RKO (cell line): ENCODE results near the gene SETDB1.

ENCODE experiments used
- DNase-seq: peaks from one replicate; pipeline ENCODE4 v3.0.0-alpha.2; 2016; ENCODE audit warnings: low spot score

Gene SETDB1

GRCh38 chr1:150931773-150932172, 5.6 kb downstream of the SETDB1 start:
- peak; percentile 42 for DNase-seq

GRCh38 chr1:150944856-150945255, 18.7 kb downstream of the SETDB1 start:
- DNase-seq = no peak

DNA sequence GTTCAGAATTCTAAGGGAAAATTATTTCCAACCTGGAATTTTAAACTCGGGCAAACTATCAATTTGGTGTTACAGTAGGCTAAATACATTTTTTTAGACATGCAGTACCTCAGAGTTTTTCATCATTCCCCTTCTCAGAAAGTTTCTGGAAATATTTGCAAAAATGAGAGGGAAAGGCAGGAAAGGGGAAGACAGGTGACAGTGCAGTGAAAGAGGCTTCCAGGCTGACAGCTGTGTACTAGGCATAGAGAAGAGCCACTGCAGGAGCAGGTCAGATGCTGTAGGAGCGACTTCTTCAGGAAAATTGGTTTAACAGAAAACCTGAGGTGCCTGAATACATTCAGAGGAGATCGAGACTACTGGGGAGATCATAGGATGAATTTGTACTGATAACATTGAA, 28.5 kb downstream of the SETDB1 start:
- no peak for DNase-seq

GRCh38 chr1:150955280-150955679, 29.1 kb downstream of the SETDB1 start:
- no peak for DNase-seq

- no peak for DNase-seq
Measured at GRCh38 chr1:150957666-150958065, 31.5 kb downstream of the SETDB1 start.

GRCh38 chr1:150960646-150961045, 34.5 kb downstream of the SETDB1 start:
- DNase-seq = no peak

- no peak for DNase-seq
Measured at GRCh38 chr1:150961756-150962155, 35.6 kb downstream of the SETDB1 start.

GRCh38 chr1:150963321-150964163, 37.4 kb downstream of the SETDB1 start:
- no peak for DNase-seq

GRCh38 chr1:150964164-150964489, 38.0 kb downstream of the SETDB1 start:
- DNase-seq = no peak

DNA sequence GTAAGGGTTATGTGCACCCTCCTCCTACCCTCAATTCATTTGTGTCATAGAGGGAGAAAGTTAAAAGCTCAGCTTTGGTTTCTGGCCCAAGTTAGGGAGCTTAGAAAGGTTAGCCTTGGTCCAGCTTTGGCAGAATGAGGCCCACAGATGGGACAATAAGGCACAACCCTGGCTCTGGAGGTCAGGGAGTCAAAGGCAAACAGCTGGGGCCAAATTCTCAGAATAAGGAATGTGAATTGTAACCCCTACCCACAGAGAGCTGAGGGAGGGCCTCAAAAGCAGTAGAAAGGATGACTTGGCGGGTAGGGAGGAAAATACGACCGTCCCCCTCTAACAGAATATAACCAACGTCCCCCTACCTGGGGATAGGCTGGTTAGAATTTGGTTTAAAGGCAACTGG, 39.4 kb downstream of the SETDB1 start:
- no peak for DNase-seq

DNA sequence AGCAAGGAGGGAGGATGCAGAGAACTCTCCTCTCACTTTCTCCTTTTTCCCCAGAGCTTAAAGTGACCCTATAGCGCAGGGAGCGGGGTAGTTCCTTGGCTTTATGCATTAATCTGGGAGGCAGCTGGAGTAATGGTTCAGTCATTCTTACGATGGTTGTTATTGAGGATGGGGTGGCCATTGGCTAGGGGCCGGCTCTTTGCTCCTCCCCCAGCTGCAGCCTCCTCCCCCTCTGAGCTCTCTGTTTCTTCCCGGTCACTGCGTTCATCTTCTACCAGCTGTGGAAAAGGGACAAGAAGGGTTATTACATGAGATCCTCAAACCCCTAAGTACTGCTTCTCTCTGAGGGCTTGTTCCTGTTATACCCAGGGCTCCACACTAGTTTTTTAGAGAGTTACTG, 39.8 kb downstream of the SETDB1 start:
- DNase-seq = no peak

GRCh38 chr1:150967936-150968335, 41.8 kb downstream of the SETDB1 start:
- DNase-seq = no peak

DNA sequence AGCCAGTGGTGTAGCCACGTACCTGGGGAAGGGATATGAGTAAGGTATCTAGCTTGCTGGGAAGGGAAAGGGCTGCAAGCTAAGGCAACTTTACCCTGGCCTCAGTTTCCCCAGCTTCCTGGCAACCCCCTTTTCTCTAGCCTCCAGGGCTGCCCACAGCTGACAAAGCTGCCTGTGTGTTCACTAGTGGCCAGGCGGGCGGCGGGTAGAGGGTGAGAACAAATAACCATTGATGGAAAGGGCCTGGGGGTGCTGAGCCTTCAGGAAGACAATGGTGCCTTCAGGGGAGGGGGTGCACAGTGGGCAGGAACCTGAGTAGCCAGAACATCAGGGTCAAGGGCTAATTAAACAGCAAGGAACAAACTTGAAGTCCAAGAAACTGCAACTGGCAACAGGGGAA, 42.3 kb downstream of the SETDB1 start:
- no peak for DNase-seq

- DNase-seq = no peak
Measured at GRCh38 chr1:150969626-150970025, 43.5 kb downstream of the SETDB1 start.

GRCh38 chr1:150970808-150971582, 44.8 kb downstream of the SETDB1 start:
- DNase-seq = no peak

GRCh38 chr1:150971583-150972416, 45.6 kb downstream of the SETDB1 start:
- DNase-seq = peak; percentile 61

DNA sequence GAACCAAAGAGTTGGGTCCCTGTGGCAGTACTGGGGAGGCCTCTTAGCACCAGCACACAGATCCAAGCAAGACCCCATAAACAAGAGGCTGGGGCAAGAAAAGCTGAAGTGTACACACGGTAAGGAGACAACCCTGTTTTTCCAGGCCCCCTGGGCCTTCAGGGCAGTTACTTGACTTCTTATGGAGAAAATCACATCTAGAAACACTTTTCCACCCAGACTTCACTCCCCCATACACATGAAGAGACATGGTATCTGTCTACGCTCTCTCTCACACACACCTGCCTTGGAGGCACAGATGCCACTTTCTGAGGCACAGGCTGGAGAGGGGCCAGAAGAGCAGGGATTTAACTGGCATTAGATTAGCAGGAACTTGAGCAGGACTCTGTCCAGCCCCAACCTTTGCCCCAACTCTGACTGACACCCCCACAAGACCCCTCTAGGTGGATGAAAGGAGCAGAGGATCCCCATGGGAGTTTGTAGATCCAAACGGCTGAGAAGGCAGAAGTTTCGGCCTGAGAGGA, 46.3 kb downstream of the SETDB1 start:
- DNase-seq = no peak

DNA sequence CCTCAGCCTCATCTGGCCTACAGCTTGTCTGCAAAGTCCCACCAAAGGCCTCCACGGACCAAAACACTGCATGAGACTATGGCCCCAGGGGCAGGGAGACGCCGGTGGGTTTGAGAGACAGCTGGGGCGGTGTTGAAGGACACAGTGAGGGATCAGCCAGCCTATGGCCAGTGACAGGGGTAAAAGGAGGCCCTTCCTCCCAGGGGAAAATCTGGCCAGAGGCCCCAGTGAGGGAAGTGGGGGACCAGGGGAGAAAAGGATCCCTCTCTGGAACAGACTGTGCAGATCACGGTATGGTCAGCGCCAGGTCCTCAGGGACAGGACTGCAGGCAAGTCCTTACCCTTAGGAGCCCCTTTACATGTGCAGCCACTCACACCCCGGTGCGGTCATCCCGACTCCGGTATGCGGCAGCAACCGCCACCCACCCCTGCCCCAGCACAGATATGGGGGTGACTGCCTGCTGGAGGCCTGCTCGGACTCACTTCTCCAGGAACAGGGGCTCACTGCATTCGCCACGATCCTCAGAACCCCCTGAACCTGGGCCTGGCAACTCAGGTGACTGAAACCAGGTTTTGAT, 47.2 kb downstream of the SETDB1 start:
- peak; percentile 66 for DNase-seq

DNA sequence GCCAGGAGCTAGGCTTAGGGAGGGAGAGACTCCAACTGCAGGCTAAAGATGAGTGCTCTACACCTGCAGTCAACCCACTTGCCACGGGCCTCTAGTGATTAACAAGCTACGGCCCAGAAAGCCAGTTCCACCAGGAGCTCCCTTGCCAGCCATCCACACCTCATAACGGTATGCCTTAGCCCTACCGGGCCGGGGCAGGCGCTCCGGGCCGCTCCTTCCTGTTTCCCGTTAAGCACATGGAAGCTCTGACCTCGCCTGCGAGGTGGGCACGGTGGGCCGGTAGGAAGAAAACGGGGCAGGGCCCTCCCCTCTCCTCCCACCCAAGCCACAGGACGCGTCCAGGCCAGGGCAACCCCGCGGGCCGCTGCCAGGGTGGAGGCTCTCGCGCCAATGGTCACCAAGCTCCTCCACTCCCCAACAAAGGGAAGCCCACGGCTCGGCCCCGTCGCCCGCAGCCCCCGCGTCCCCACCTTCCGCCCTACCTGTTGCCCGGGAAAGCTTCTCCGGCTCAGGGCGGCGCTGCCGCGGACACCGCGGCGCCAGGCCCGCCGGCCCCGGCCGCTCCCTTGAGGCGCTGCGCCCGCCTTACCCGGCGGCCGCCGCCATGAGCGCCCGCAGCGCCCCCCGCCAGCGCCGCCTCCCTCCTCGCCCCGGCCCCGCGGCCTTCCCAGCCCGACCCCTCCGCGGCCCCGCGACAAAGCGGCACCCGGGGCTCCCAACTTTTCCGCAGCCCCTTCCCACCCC, 47.8 kb downstream of the SETDB1 start:
- DNase-seq = peak; percentile 46

GRCh38 chr1:150974580-150975478, 48.7 kb downstream of the SETDB1 start, which contains the start of gene CERS2:
CERS2 (minus strand) TSS chr1:150974835; CDS start chr1:150969090, 5,745 bp downstream.
- peak; percentile 60 for DNase-seq
